Liver (tissue), 9 donors: ENCODE measurements around the gene ALDH3A1. TPM values are rescaled to one million over a fixed set of nuclear protein-coding genes. Genes with fewer than 3 reads are reported as not detected.

Experiments used
- DNase-seq: peaks from one replicate; pipeline ENCODE4 v3.0.0-alpha.2; 2017; ENCODE audit warnings: low spot score
- H3K27ac ChIP-seq, 2 donors: one replicate each; pipeline ENCODE4 v1.7.0; 2013; ENCODE audit warnings: inconsistent platforms in 2 of 2, low read length in 2 of 2, control low read depth in 1 of 2, low read depth in 1 of 2, mild to moderate bottlenecking in 1 of 2
- H3K27me3 ChIP-seq, 4 donors: one replicate each; pipeline versions ENCODE4 v1.6.1 to v1.7.0; 2013; ENCODE audit warnings: low read length in 3 of 4, inconsistent platforms in 1 of 4, mild to moderate bottlenecking in 1 of 4, moderate library complexity in 1 of 4; ENCODE audit not compliant: control insufficient read depth in 4 of 4, insufficient read depth in 4 of 4
- H3K36me3 ChIP-seq, 4 donors: one replicate each; pipeline versions ENCODE4 v1.6.1 to v1.7.0; 2013; ENCODE audit warnings: low read length in 3 of 4, mild to moderate bottlenecking in 3 of 4, low read depth in 1 of 4, moderate library complexity in 1 of 4; ENCODE audit not compliant: control insufficient read depth in 4 of 4, insufficient read depth in 3 of 4
- H3K4me1 ChIP-seq, 4 donors: one replicate each; pipeline versions ENCODE4 v1.6.1 to v1.7.0; 2013; ENCODE audit warnings: low read length in 3 of 4, mild to moderate bottlenecking in 3 of 4, moderate library complexity in 1 of 4; ENCODE audit not compliant: control insufficient read depth in 4 of 4, insufficient read depth in 4 of 4
- H3K4me3 ChIP-seq, 3 donors: one replicate each; pipeline versions ENCODE4 v1.6.1 to v1.7.0; 2013; ENCODE audit warnings: low read length in 3 of 3, control low read depth in 1 of 3, low read depth in 1 of 3, mild to moderate bottlenecking in 1 of 3
- H3K9ac ChIP-seq, 2 donors: one replicate each; pipeline ENCODE4 v1.7.0; 2013; ENCODE audit warnings: low read length in 2 of 2, mild to moderate bottlenecking in 2 of 2, moderate library complexity in 2 of 2, control low read depth in 1 of 2, low read depth in 1 of 2
- H3K9me3 ChIP-seq, 4 donors: one replicate each; pipeline versions ENCODE4 v1.6.1 to v1.7.0; 2013; ENCODE audit warnings: low read length in 3 of 4; ENCODE audit not compliant: control insufficient read depth in 4 of 4
- EGR1 ChIP-seq, 2 donors: IDR thresholded peaks; 2 replicates each; pipeline ENCODE4 v1.6.1; 2016 to 2018; ENCODE audit warnings: antibody characterized with exemption in 2 of 2, low read depth in 2 of 2
- FOXA1 ChIP-seq: IDR thresholded peaks from 2 replicates; pipeline ENCODE4 v1.6.1; 2016; ENCODE audit warnings: antibody characterized with exemption
- FOXA2 ChIP-seq: IDR thresholded peaks from 2 replicates; pipeline ENCODE4 v1.6.1; 2016; ENCODE audit warnings: antibody characterized with exemption
- GABPA ChIP-seq, 2 donors: IDR thresholded peaks in 1 of 2; conservative IDR thresholded peaks in 1 of 2; 2 replicates each; pipeline ENCODE4 v1.6.1; 2016; ENCODE audit warnings: antibody characterized with exemption in 2 of 2, mild to moderate bottlenecking in 1 of 2, moderate library complexity in 1 of 2
- HNF4A ChIP-seq, 2 donors: conservative IDR thresholded peaks; 2 replicates each; pipeline ENCODE4 v1.6.1; 2016; ENCODE audit warnings: antibody characterized with exemption in 2 of 2, mild to moderate bottlenecking in 2 of 2
- JUND ChIP-seq, 2 donors: IDR thresholded peaks; 2 replicates each; pipeline ENCODE4 v1.6.1; 2016; ENCODE audit warnings: antibody characterized with exemption in 2 of 2
- NR2F2 ChIP-seq: IDR thresholded peaks from 2 replicates; pipeline ENCODE4 v1.6.1; 2016; ENCODE audit warnings: antibody characterized with exemption
- TAF1 ChIP-seq: conservative IDR thresholded peaks from 2 replicates; pipeline ENCODE4 v1.6.1; 2016; ENCODE audit warnings: antibody characterized with exemption, mild to moderate bottlenecking
- YY1 ChIP-seq: IDR thresholded peaks from 2 replicates; pipeline ENCODE4 v1.6.1; 2016; ENCODE audit warnings: antibody characterized with exemption, mild to moderate bottlenecking
- WGBS: extraction: QIAGEN DNeasy Blood & Tissue Kit; methylation state at CpG from one replicate; pipeline ENCODE4 v1.1.7; 2013; 5-methylcytosine and 5-hydroxymethylcytosine counted together
- polyA plus RNA-seq, 2 donors: library from polyadenylated mRNA; stranded (reverse) in 1 of 2; unstranded in 1 of 2; fragments of 200-250 nt in 1 of 2; fragments of >200 nt in 1 of 2; fragmentation: Nextera tagmentation in 1 of 2; extraction: Ambion mirVana in 1 of 2; gene quantifications; one replicate each; pipeline versions ENCODE4 v1.2.1 to v1.2.3, GENCODE V29; 2013 to 2015
- total RNA-seq, 2 donors: library from RNA; depleted of rRNA; stranded (reverse); fragments of >200 nt; gene quantifications; one replicate each; pipeline ENCODE4 v1.2.3, GENCODE V29; 2014
- TF ChIP-seq, protein P1 (sequence below): IDR thresholded peaks from 2 replicates; pipeline ENCODE4 v1.6.1; 2016; ENCODE audit warnings: antibody characterized with exemption, mild to moderate bottlenecking
- TF ChIP-seq, protein P2 (sequence below): IDR thresholded peaks from 2 replicates; pipeline ENCODE4 v1.6.1; 2016; ENCODE audit warnings: antibody characterized with exemption
- TF ChIP-seq, protein P3 (sequence below): IDR thresholded peaks from 2 replicates; pipeline ENCODE4 v1.6.1; 2016; ENCODE audit warnings: antibody characterized with exemption
- TF ChIP-seq, protein P4 (sequence below): fragments of 150-350 bp; IDR thresholded peaks from 2 replicates; pipeline ENCODE4 v1.5.1; 2017; ENCODE audit warnings: improper control_type of control experiment, low read depth, low read length; ENCODE audit not compliant: missing input control
- TF ChIP-seq, protein P5 (sequence below): IDR thresholded peaks from 2 replicates; pipeline ENCODE4 v1.6.1; 2016; ENCODE audit warnings: antibody characterized with exemption
- donor health status: healthy.
- donor health status: healthy.
- donor health status: healthy.
- donor health status: healthy.
- donor health status: healthy.

ALDH3A1 gene
- total and polyA plus RNA-seq, 4 donors, result 0.09 to 3.2 (median 0.22) TPM

DNA sequence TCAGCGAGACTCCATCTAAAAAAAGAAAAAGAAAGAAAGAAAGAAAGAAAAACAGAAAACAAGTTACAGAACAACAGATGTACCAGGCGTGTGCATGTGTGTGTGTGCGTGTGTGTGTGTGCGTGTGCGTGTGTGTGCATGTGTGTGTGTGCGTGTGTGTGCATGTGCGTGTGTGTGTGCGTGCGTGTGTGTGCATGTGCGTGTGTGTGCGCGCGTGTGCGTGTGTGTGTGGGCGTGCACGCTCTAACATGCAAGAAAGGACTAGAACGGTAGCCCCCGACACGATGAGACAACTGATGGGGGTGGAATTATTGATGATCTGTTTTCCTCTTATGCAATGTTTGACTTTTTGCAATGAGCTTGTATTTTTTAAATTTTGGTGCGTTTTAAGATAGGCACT, 1.6 kb downstream of the ALDH3A1 start:
- no peak for TF ChIP-seq EGR1 (IDR thresholded peaks at IDR 0.05; ENCODE audit: low read depth in 2 of 2)
- TF ChIP-seq, protein P1, sequence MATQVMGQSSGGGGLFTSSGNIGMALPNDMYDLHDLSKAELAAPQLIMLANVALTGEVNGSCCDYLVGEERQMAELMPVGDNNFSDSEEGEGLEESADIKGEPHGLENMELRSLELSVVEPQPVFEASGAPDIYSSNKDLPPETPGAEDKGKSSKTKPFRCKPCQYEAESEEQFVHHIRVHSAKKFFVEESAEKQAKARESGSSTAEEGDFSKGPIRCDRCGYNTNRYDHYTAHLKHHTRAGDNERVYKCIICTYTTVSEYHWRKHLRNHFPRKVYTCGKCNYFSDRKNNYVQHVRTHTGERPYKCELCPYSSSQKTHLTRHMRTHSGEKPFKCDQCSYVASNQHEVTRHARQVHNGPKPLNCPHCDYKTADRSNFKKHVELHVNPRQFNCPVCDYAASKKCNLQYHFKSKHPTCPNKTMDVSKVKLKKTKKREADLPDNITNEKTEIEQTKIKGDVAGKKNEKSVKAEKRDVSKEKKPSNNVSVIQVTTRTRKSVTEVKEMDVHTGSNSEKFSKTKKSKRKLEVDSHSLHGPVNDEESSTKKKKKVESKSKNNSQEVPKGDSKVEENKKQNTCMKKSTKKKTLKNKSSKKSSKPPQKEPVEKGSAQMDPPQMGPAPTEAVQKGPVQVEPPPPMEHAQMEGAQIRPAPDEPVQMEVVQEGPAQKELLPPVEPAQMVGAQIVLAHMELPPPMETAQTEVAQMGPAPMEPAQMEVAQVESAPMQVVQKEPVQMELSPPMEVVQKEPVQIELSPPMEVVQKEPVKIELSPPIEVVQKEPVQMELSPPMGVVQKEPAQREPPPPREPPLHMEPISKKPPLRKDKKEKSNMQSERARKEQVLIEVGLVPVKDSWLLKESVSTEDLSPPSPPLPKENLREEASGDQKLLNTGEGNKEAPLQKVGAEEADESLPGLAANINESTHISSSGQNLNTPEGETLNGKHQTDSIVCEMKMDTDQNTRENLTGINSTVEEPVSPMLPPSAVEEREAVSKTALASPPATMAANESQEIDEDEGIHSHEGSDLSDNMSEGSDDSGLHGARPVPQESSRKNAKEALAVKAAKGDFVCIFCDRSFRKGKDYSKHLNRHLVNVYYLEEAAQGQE, result no peak
- no peak for TF ChIP-seq TAF1
- no peak for TF ChIP-seq YY1
- TF ChIP-seq GABPA (IDR thresholded peaks at IDR 0.05 in 1 of 2, conservative IDR thresholded peaks at IDR 0.05 in 1 of 2), result no peak
- TF ChIP-seq, protein P2, sequence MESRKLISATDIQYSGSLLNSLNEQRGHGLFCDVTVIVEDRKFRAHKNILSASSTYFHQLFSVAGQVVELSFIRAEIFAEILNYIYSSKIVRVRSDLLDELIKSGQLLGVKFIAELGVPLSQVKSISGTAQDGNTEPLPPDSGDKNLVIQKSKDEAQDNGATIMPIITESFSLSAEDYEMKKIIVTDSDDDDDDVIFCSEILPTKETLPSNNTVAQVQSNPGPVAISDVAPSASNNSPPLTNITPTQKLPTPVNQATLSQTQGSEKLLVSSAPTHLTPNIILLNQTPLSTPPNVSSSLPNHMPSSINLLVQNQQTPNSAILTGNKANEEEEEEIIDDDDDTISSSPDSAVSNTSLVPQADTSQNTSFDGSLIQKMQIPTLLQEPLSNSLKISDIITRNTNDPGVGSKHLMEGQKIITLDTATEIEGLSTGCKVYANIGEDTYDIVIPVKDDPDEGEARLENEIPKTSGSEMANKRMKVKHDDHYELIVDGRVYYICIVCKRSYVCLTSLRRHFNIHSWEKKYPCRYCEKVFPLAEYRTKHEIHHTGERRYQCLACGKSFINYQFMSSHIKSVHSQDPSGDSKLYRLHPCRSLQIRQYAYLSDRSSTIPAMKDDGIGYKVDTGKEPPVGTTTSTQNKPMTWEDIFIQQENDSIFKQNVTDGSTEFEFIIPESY, result no peak
- TF ChIP-seq, protein P3, sequence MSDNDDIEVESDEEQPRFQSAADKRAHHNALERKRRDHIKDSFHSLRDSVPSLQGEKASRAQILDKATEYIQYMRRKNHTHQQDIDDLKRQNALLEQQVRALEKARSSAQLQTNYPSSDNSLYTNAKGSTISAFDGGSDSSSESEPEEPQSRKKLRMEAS, result no peak
- no peak for TF ChIP-seq NR2F2
- no peak for TF ChIP-seq FOXA2
- TF ChIP-seq FOXA1, result no peak
- TF ChIP-seq, protein P4, sequence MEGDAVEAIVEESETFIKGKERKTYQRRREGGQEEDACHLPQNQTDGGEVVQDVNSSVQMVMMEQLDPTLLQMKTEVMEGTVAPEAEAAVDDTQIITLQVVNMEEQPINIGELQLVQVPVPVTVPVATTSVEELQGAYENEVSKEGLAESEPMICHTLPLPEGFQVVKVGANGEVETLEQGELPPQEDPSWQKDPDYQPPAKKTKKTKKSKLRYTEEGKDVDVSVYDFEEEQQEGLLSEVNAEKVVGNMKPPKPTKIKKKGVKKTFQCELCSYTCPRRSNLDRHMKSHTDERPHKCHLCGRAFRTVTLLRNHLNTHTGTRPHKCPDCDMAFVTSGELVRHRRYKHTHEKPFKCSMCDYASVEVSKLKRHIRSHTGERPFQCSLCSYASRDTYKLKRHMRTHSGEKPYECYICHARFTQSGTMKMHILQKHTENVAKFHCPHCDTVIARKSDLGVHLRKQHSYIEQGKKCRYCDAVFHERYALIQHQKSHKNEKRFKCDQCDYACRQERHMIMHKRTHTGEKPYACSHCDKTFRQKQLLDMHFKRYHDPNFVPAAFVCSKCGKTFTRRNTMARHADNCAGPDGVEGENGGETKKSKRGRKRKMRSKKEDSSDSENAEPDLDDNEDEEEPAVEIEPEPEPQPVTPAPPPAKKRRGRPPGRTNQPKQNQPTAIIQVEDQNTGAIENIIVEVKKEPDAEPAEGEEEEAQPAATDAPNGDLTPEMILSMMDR, result no peak
- no peak for TF ChIP-seq HNF4A (conservative IDR thresholded peaks at IDR 0.05)
- no peak for TF ChIP-seq JUND (IDR thresholded peaks at IDR 0.05)
- TF ChIP-seq, protein P5, sequence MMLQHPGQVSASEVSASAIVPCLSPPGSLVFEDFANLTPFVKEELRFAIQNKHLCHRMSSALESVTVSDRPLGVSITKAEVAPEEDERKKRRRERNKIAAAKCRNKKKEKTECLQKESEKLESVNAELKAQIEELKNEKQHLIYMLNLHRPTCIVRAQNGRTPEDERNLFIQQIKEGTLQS, result no peak

More for the DNA sequence above, 1.6 kb downstream of the ALDH3A1 start:
- no peaks in the 10 kb centered on the region for H3K27me3 ChIP-seq
- DNase-seq, result no peak
- H3K9me3 ChIP-seq, result no peaks in the 10 kb centered on the region
- 81% methylated on average over 20 of the region's 20 CpGs for WGBS
- no peak overlapping the region for H3K4me3 ChIP-seq
- H3K9ac ChIP-seq, result no peak overlapping the region
- H3K27ac ChIP-seq, result no peak overlapping the region
- peaks cover 3 to 16% (median 8%) of the 10 kb centered on the region in 4 donors for H3K4me1 ChIP-seq
- no peaks in the 10 kb centered on the region for H3K36me3 ChIP-seq
